ENCODE measurements around the gene PTPRG. TPM values are rescaled to one million over a fixed set of nuclear protein-coding genes. Genes with fewer than 3 reads are reported as not detected.

PTPRG gene
- total RNA-seq, 6 experiments from 2014 or later, result 11.7 to 27.8 (median 14.7) TPM

DNA sequence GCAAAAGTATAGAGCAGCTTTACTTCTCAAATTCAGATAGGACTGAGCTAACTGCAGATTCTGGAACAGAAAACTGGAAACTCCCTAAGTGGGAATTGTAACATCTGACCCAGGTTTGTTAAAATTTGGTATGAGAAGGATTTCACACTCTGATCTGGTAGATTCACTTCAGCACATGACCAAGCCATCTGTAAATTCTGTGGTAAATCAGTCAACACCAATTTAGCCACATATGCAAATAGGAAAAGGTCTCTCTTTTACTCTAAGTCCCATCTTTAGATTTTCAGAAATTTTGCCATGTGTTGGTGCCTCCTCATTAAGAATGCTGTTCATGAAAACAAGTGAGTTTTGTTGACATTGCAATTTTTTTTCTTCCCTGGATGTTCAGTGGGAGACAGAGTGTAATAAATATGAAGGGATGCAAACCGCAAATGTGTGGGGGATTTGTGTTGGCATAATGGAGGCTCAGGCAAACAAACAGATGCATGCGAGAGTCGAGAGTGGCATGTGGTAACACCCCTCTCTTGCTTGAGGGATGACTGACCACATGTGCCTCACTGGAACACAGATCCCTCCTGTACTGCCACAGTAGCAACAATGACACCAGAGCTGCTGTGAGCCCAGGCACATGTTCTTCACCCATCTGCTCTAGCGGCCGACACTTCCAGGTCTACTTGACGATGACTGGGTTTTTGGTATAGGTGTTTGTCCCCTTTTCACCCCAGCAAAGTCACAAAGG, 665.4 kb downstream of the PTPRG start:
- intact Hi-C loops (cut with DNase I), result no loop called here
- Histone ChIP-seq H3K36me3 (no peaks in the 10 kb centered on the region), H3K27ac (no peak overlapping the region), H3K4me1 (peaks cover 0 to 9% (median 0%) of the 10 kb centered on the region in 4 donors), H3K9me3 (no peaks in the 10 kb centered on the region), H3K27me3 (no peaks in the 10 kb centered on the region), H3K4me3 (no peak overlapping the region)
- 80% methylated on average over 2 of the region's 6 CpGs for WGBS (ENCODE audit: insufficient coverage, low coverage, low lambda C conversion rate, missing lambda C conversion rate)
- DNase-seq (no peak), ATAC-seq (no peak)
- no peak for TF ChIP-seq POLR2A (IDR thresholded peaks at IDR 0.05)
- TF ChIP-seq, protein P1, sequence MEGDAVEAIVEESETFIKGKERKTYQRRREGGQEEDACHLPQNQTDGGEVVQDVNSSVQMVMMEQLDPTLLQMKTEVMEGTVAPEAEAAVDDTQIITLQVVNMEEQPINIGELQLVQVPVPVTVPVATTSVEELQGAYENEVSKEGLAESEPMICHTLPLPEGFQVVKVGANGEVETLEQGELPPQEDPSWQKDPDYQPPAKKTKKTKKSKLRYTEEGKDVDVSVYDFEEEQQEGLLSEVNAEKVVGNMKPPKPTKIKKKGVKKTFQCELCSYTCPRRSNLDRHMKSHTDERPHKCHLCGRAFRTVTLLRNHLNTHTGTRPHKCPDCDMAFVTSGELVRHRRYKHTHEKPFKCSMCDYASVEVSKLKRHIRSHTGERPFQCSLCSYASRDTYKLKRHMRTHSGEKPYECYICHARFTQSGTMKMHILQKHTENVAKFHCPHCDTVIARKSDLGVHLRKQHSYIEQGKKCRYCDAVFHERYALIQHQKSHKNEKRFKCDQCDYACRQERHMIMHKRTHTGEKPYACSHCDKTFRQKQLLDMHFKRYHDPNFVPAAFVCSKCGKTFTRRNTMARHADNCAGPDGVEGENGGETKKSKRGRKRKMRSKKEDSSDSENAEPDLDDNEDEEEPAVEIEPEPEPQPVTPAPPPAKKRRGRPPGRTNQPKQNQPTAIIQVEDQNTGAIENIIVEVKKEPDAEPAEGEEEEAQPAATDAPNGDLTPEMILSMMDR (IDR thresholded peaks at IDR 0.05), result no peak

DNA sequence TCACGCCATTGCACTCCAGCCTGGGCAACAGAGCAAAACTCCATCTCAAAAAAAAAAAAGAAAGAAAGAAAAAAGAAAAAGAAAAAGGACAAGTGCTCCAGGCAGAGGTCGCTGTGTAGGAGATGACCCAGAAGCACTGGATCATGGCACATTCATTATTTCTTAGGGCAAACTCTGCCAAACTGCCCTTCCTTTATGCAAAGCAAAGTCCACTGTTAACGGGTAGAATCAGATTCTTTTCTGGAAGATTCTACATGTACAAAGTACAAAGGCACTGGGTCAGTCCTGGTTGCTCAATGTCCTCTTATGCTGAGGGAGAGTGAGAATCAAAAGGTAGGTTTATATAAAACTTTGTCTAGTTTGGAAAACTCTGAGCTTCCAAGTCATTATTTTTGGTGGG, 667.1 kb downstream of the PTPRG start:
- H3K4me3 ChIP-seq, result no peak overlapping the region
- H3K9me3 ChIP-seq, result no peaks in the 10 kb centered on the region
- no peak for TF ChIP-seq POLR2A (IDR thresholded peaks at IDR 0.05)
- TF ChIP-seq, protein P1 (IDR thresholded peaks at IDR 0.05), result peak in 3 of 4 donors; percentile 7 to 45 (median 38)
- peak overlapping the region in 2 of 3 donors; percentile 59 to 66 for H3K27ac ChIP-seq
- intact Hi-C loops (cut with DNase I), result no loop called here
- peak in 1 of 3 donors; percentile 57 for DNase-seq
- H3K4me1 ChIP-seq, result peaks cover 0 to 9% (median 0%) of the 10 kb centered on the region in 4 donors
- WGBS (ENCODE audit: insufficient coverage, low coverage, low lambda C conversion rate, missing lambda C conversion rate), result 43% methylated on average over 3 of the region's 3 CpGs
- no peaks in the 10 kb centered on the region for H3K27me3 ChIP-seq
- ATAC-seq, result peak; percentile 92 to 97 (median 96)
- no peaks in the 10 kb centered on the region for H3K36me3 ChIP-seq

DNA sequence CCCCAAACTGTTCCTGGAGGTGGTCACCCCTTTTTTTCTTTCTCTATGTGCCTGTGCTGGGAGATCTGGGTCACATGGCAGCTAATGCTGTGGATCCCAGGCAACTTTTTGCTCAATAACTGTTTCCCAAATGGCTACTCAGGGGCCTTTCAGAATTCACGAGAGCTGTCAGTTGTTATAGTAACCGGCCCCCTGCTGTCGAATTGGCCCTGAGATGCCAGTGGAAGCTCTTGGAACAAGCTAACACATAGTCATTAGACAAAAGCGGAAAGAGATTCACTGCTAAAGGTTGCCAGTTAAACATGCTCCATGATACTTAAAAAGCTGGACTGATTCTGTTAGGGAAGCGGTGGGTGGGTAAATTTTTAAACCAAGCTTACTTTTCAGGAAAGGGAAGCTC, 667.8 kb downstream of the PTPRG start:
- WGBS (ENCODE audit: insufficient coverage, low coverage, low lambda C conversion rate, missing lambda C conversion rate), result 89% methylated on average over 5 of the region's 5 CpGs
- Histone ChIP-seq H3K4me1 (peaks cover 0 to 9% (median 0%) of the 10 kb centered on the region in 4 donors), H3K27me3 (no peaks in the 10 kb centered on the region), H3K4me3 (no peak overlapping the region), H3K27ac (peak overlapping the region in 2 of 3 donors; percentile 59 to 66), H3K36me3 (no peaks in the 10 kb centered on the region), H3K9me3 (no peaks in the 10 kb centered on the region)
- ATAC-seq (no peak), DNase-seq (no peak)
- TF ChIP-seq, protein P1 (IDR thresholded peaks at IDR 0.05), result no peak
- no peak for TF ChIP-seq POLR2A (IDR thresholded peaks at IDR 0.05)
- intact Hi-C loops (cut with DNase I), result no loop called here

DNA sequence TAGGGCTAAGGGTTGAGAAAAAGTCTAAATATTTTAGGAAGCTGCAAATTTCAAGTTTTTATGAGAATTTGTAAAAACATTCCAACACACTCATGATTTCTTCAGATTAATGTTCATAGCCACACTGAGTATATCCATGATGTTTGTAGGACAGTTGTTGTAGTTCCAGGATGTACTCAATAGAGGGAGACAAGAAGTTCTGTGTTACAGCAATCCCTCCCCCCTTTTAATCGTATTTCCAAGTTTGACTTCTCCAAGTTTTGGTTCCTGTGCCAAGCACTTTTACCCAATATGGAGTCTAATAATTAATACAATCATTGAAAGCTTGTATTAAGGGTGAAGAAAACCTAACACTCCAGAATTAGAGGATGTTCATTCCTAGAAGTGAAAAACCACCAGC, 668.5 kb downstream of the PTPRG start:
- WGBS (ENCODE audit: insufficient coverage, low coverage, low lambda C conversion rate, missing lambda C conversion rate), result 58% methylated on average over 1 of the region's 1 CpG
- DNase-seq (no peak), ATAC-seq (no peak)

More for the DNA sequence above, 668.5 kb downstream of the PTPRG start:
- H3K9me3 ChIP-seq, result no peaks in the 10 kb centered on the region
- H3K27ac ChIP-seq, result no peak overlapping the region
- TF ChIP-seq, protein P1 (IDR thresholded peaks at IDR 0.05), result peak in 1 of 4 donors; percentile 5
- TF ChIP-seq POLR2A (IDR thresholded peaks at IDR 0.05), result no peak
- H3K36me3 ChIP-seq, result no peaks in the 10 kb centered on the region
- intact Hi-C loops (cut with DNase I), result no loop called here
- peaks cover 0 to 9% (median 0%) of the 10 kb centered on the region in 4 donors for H3K4me1 ChIP-seq
- H3K27me3 ChIP-seq, result no peaks in the 10 kb centered on the region
- H3K4me3 ChIP-seq, result no peak overlapping the region

Data from right lobe of liver (tissue), 6 donors.